Panc1 (cell line): ENCODE results near the gene TXNRD3. TPM values are rescaled to one million over a fixed set of nuclear protein-coding genes. Genes with fewer than 3 reads are reported as not detected.

Source experiments
- ATAC-seq: fragments of 200-7000 bp; cut with Tn5 transposase; 2 replicates; pipeline ENCODE4 v1.9.1; 2020; ENCODE audit warnings: mild to moderate bottlenecking, moderate library complexity
- BruUV-seq: library from RNA; stranded (reverse); fragments of 400-500 nt; replicated peaks from 2 replicates; lab custom pipeline; 2021; lab: Mats Ljungman, UMichigan
- CTCF ChIA-PET: fragments of 300-600 bp; sonication (Branson Sonifier 250); formaldehyde crosslinking; loops from one replicate; lab custom pipeline; 2022; ENCODE audit warnings: antibody characterized with exemption; lab: Charles Lee
- POLR2A ChIA-PET: fragments of 300-600 bp; sonication (Branson Sonifier 250); formaldehyde crosslinking; loops from one replicate; lab custom pipeline; 2022; ENCODE audit warnings: antibody characterized with exemption; lab: Charles Lee
- DNase-seq: peaks from one replicate; pipeline ENCODE4 v3.0.0-alpha.2; 2010; ENCODE audit warnings: low read depth, low spot score
- H3K27ac ChIP-seq: 2 replicates; pipeline ENCODE4 v1.5.1; 2011; ENCODE audit warnings: mild to moderate bottlenecking, low read length, inconsistent platforms
- H3K27me3 ChIP-seq: fragments of 200-500 bp; sonication (Bioruptor generic); 2 replicates; pipeline ENCODE4 v1.6.0; 2014; ENCODE audit warnings: low read length, inconsistent platforms; ENCODE audit not compliant: control insufficient read depth, insufficient read depth
- H3K36me3 ChIP-seq: fragments of 200-500 bp; sonication (Bioruptor generic); 2 replicates; pipeline ENCODE4 v1.5.1; 2014; ENCODE audit warnings: inconsistent platforms, mild to moderate bottlenecking, low read length, moderate library complexity; ENCODE audit not compliant: control insufficient read depth, insufficient read depth
- H3K4me1 ChIP-seq: 2 replicates; pipeline ENCODE4 v1.5.1; 2011; ENCODE audit warnings: inconsistent platforms, mild to moderate bottlenecking, low read length, moderate library complexity; ENCODE audit not compliant: control insufficient read depth, insufficient read depth
- H3K4me3 ChIP-seq, 2 experiments: 2 replicates each; pipeline ENCODE4 v1.5.1; 2011 to 2012; ENCODE audit warnings: low read depth in 2 of 2, low read length in 2 of 2, mild to moderate bottlenecking in 2 of 2, inconsistent platforms in 1 of 2, moderate library complexity in 1 of 2
- H3K9me3 ChIP-seq: fragments of 200-500 bp; sonication (Bioruptor generic); 2 replicates; pipeline ENCODE4 v1.5.1; 2014; ENCODE audit warnings: low read depth, mild to moderate bottlenecking, inconsistent platforms, low read length, moderate library complexity; ENCODE audit not compliant: control insufficient read depth, insufficient read depth
- POLR2AphosphoS5 ChIP-seq: IDR thresholded peaks from 2 replicates; pipeline ENCODE4 v1.6.1; 2012; ENCODE audit warnings: mild to moderate bottlenecking, low read depth, low read length, moderate library complexity
- REST ChIP-seq, 2 experiments: IDR thresholded peaks; 2 replicates each; pipeline ENCODE4 v1.6.1; 2011 to 2012; ENCODE audit warnings: low read depth in 2 of 2, control low read depth in 1 of 2, low read length in 1 of 2, mild to moderate bottlenecking in 1 of 2, moderate library complexity in 1 of 2; ENCODE audit not compliant: insufficient read depth in 1 of 2
- SIN3A ChIP-seq: IDR thresholded peaks from 2 replicates; pipeline ENCODE4 v1.6.1; 2012; ENCODE audit warnings: low read depth, mild to moderate bottlenecking, low read length, moderate library complexity, borderline replicate concordance; ENCODE audit not compliant: insufficient read depth
- TCF7L2 ChIP-seq: IDR thresholded peaks from 2 replicates; pipeline ENCODE4 v1.6.1; 2011; ENCODE audit warnings: mild to moderate bottlenecking, low read depth, low read length, inconsistent platforms
- in situ Hi-C: cut with HindIII; loops from 2 replicates; pipeline ENCODE4 v1.10.0; 2016; ENCODE audit warnings: low sequenced_read_pairs, low pct_unique_long_range_greater_than_20kb
- intact Hi-C: fragments of 100-400 bp; cut with micrococcal nuclease; formaldehyde crosslinking; loops from one replicate; pipeline ENCODE4 v1.10.0; 2022; ENCODE audit not compliant: unreplicated experiment
- total RNA-seq: library from RNA; stranded (reverse); gene quantifications from one replicate; pipeline ENCODE4 v1.2.1, GENCODE V29; 2021; ENCODE audit not compliant: unreplicated experiment

The TXNRD3 gene
- total RNA-seq, 1 experiment from 2014 or later, result 17.2 TPM

GRCh38 chr3:126580746-126581145, 74.2 kb downstream of the TXNRD3 start:
- intact Hi-C loops (loop anchor here (1.0 kb wide), 1 partner anchor 18 kb away; no protein-coding TSS in a partner anchor), in situ Hi-C loops (no loop called here)
- no peak for ATAC-seq
- Histone ChIP-seq H3K9me3 (no peaks in the 10 kb centered on the region), H3K36me3 (no peaks in the 10 kb centered on the region), H3K4me3 (no peak overlapping the region), H3K4me1 (no peaks in the 10 kb centered on the region), H3K27me3 (peaks cover 15% of the 10 kb centered on the region), H3K27ac (no peak overlapping the region)
- DNase-seq, result no peak
- CTCF ChIA-PET, result no interaction called here
- POLR2A ChIA-PET, result no interaction called here
- BruUV-seq, result no TSS peak
- TF ChIP-seq REST (IDR thresholded peaks at IDR 0.05; ENCODE audit: insufficient read depth in 1 of 2, low read depth in 2 of 2, low read length in 1 of 2) (no peak), POLR2AphosphoS5 (no peak), TCF7L2 (no peak), SIN3A (no peak)

- no peaks in the 10 kb centered on the region for H3K4me1 ChIP-seq
- POLR2A ChIA-PET, result no interaction called here
These were observed 76.2 kb downstream of the TXNRD3 start for GRCh38 chr3:126578702-126579101.

More at GRCh38 chr3:126578702-126579101, 76.2 kb downstream of the TXNRD3 start:
- no peaks in the 10 kb centered on the region for H3K36me3 ChIP-seq
- BruUV-seq, result no TSS peak
- TF ChIP-seq TCF7L2 (no peak), REST (IDR thresholded peaks at IDR 0.05; ENCODE audit: insufficient read depth in 1 of 2, low read depth in 2 of 2, low read length in 1 of 2) (no peak)
- DNase-seq (no peak), ATAC-seq (peak; percentile 44; the same call in 1 of the 2 replicates)
- H3K9me3 ChIP-seq, result no peaks in the 10 kb centered on the region
- no peak overlapping the region for H3K27ac ChIP-seq
- intact Hi-C loops (no loop called here), in situ Hi-C loops (no loop called here)
- peaks cover 27% of the 10 kb centered on the region for H3K27me3 ChIP-seq
- H3K4me3 ChIP-seq, result no peak overlapping the region
- CTCF ChIA-PET, result no interaction called here
